HG02571 (cell line): ENCODE measurements around the gene PLXDC2.

Source experiments
- ATAC-seq: cut with Tn5 transposase; IDR thresholded peaks from one replicate; pipeline ENCODE4 v1.9.1; 2021; ENCODE audit warnings: mild to moderate bottlenecking, moderate library complexity; ENCODE audit not compliant: unreplicated experiment

Gene PLXDC2

GRCh38 chr10:19815036-19815730, 1.0 kb upstream of the PLXDC2 start:
- ATAC-seq: no peak

DNA sequence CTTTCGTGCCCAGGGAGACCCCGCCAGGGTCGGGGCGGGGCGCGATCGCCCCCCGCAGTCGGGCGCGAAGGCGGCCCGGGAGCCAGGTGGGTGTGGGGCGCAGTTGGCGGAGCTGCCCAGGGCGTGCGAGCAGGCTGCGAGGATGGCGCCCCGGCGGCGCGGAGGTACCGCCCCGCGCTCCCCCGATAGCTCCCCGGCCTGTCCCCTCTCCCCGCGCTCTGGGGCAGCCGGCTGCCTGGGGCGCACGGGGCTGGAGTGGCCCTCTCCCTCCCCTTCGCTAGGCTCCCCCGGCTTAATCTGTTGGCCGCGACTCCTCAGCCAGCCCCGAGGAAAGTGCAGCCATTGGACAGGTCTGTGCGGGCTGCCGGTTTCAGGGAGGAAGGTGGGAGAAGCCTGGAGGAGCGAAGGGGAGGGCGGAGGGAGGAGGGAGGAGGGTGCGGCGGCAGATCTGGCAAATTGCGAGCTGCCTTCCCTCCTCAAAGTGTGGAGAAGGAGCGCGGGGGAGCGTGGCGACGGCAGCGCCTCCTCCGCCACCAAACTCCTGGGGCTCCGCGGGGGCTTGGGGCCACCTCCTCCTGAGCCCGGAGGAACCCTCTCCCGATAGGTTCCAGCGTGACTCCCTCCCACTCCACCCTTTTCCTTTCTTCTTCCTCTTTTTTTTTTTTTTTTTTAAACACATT, 361 bp upstream of the PLXDC2 start:
- ATAC-seq: no peak

DNA sequence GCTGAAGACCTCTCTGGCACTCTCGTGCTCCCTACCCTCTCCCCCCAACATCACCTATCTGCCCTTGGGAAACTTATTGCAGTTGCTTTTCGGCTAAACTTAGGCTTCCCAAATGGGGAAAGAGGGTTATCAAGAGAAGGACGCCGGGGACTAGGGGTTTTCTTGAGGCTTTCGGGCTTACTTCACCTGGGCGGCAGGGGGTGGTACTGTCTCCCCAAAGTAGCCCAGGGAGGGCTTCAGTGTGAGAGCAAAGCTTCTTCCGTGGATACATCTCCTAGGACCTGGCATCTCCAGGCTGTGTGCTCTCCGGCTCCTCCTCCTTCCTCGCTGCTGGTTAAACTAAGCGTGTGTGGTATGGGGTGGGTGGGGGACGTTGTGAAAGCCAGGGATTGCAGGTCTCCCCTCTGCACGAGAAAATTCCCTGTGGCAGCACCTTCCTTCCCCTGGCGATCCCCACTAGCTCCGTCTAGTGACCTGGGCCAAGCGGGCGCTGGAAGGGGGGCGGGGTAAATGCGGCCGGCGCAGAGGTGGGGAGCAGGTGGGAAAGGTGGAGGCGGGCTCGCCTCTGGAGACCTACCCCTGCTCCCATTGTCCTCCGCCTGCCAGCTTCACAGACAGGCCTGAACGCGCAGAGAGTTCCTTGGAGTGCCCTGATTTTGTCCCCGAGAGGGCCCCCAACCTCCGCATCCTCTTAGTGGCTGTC, 1.1 kb downstream of the PLXDC2 start:
- no peak for ATAC-seq

DNA sequence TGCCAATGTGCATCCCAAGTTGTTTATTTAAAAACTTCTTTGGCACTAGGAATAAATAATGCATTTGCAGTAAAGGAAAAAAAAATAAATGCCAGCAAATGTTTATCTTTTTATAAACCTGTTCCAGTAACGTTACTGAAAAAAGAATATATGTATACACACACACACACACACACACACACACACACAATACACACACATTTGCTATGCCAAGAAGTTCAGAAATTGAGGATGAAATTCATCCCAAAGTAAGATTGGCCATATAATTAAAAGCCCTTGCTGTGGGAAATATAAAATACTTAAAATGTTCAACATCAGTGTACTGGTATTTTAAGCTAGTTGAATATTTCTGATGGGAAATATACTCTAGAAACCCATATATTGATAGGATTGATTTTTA, 2.6 kb downstream of the PLXDC2 start:
- no peak for ATAC-seq

DNA sequence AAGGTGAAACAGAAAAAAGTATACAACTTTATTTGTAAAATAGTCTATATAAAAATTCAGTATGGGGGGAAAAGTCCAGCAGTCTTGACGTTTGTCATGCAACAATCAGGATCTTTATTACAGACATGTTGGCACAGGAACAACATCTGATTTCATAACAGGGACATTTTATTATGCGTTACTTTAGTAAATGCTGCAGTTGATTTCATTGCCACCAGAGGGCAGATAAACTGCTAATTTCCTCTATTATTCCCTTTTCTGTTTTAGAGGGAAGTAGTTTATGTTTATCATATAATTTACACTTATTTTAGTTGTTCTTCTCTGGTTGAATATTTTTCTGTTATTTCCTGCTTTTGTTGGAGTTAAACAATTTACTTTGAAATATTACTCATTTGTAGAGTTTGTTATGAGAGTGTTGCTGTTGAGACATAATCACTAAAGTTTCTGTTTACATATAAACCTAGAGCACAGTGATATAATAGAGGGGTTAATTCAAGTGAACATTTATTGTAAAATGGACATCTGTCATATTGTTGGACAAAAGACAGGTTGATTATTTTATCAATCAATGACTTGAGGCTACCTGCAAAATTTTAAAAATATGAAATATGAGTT, 3.3 kb downstream of the PLXDC2 start:
- ATAC-seq: no peak

DNA sequence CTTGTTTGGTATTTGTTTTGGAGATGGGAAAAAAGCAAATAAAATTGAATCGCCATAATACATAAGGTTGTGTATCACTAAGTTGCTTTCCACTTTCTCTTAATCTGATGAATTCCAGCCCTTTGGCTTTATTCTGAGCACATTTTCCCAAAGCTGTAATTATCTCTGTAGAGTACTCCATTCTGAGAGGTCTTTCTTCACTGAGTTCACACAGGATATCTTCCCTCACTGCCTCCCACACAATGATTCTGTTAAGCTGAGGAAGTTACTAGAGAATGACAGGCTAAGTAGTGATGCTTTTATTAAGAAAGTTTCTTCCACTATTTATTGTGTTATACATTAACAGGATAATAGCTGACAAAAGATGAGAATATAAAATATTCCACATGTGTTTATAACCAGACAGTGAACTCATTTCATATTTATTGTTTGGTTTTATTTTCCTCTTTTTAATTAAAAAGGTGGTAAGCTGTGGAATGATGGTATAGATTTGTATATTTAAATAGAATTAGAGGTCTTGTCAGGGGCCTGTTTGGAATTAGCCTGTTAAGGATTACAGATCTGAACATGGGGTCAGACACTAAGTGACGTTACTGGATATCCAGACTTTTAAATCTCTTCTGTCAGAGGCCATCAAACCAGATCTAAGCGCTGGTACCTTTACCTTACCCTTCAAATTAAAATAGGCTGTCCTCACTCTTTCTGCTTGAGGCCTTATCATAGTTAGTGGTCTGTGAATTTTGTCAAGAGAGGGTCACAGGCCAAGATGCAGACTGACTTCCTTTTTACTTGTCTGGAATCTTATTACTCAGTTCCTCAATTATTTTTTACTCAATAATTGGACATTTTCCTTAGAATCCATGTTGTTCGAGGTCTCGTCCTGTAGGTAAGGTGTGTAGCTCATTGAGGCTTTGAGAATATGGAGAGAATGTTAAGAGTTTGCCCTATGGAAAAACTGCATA, 8.4 kb downstream of the PLXDC2 start:
- ATAC-seq: no peak

DNA sequence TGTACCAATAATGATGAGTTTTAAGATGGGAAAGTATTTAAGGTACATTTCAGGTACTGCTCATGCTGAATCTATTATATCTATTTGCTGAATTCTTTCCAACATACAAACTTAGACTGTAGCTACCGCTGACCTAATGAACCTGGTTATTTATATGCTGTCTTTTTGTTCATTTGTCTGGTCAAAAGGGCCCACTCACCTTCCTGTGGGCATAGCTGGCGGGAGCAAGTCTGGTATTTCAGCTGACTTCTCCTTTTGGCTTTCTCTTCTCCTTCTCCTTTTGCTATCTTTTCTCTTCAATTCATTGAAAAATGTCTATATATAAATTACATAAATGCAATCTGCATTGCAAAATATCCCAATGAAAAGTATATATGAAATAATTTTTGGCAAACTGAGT, 9.5 kb downstream of the PLXDC2 start:
- no peak for ATAC-seq

DNA sequence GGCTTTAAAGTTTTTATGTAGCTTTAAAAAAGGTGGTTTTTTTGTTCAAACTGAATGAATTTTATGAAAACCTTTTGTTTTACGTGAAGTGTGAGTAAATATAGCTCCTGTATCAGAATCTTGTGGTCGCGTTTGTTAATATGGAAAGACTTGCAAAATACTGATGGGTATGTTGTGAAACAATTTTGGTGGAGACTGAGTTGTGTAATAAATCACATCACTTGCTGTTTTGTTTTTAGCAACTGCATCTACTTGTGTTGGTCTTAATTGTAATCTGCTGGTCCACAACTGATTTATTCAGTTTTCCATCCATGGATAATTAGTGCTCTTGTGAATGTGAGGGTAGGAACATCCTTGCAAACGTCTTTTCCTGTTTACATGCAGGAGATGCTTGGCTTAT, 10.5 kb downstream of the PLXDC2 start:
- ATAC-seq: no peak

GRCh38 chr10:19828278-19829049, 12.2 kb downstream of the PLXDC2 start:
- no peak for ATAC-seq

- no peak for ATAC-seq
These were observed 16.5 kb downstream of the PLXDC2 start for GRCh38 chr10:19832699-19833098.

DNA sequence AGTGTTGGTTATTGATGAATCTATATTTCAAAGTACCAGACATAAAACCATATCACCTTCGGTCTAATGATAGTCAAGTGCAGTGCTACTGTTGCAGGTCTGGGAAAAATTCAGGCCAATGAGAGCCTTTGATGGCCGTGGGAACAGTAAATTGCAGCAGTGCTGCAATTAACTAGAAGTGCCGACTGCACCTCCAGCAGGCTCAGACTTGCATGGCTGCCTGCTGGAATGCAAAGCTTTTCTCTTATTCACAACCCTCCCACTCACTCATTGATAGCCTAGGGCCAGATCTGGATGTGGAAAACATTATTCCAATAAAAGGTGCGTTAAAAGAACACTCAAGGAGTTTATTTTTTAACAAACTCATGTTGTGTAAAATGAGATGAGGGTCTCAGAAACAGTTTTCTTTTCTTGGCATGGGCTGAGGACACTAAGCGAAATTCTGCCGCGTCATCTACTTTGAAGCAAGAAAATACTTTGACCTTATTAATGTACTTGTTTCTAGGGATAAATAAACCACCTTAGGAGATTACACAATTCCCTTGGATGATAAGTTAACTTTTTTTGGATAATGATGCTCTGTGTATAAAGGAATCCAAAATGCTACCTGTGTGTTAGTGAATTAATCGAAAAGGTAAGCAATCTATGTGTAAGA, 17.1 kb downstream of the PLXDC2 start:
- no peak for ATAC-seq

- ATAC-seq: no peak
These were observed 19.7 kb downstream of the PLXDC2 start for GRCh38 chr10:19835952-19836351.

GRCh38 chr10:19839090-19839489, 22.9 kb downstream of the PLXDC2 start:
- ATAC-seq: no peak

DNA sequence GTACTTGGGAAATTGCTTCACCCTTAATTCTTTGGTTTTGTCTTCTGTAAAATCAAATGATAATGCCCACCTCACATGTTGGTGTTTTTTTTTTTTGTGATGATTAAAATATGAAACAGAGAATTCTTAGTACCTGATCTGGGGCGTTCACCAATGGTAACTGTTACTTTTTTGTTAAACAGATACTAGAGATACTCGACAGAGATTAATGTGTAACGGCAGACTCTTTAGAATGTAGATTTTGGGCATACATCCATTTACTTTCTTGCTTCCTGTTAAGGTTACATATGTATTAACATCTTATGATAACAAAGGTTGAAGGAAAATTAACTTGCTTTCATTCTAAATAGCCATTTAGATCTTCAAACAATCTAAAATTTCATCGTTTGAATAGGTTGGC, 23.3 kb downstream of the PLXDC2 start:
- no peak for ATAC-seq

- no peak for ATAC-seq
These were observed 24.5 kb downstream of the PLXDC2 start for GRCh38 chr10:19840776-19841175.

- no peak for ATAC-seq
These were observed 27.3 kb downstream of the PLXDC2 start for GRCh38 chr10:19843487-19843886.

- ATAC-seq: no peak
These were observed 29.5 kb downstream of the PLXDC2 start for GRCh38 chr10:19845503-19846368.

- no peak for ATAC-seq
These were observed 31.1 kb downstream of the PLXDC2 start for GRCh38 chr10:19847321-19847720.
